Stimulated activated CD4-positive, alpha-beta T cell treated with anti-CD3 and anti-CD28 coated beads, Interleukin-1b, Interleukin-23, amount 100 ng/mL, for 1 hour (primary cell): ENCODE measurements around the gene C19orf12.
A peak's percentile ranks its signal among the peaks of the same experiment; 100 is the strongest.
"Not testable (repeated sequence)": the region's sequence is repeated elsewhere in the genome, so short reads cannot be mapped to it uniquely, and the experiment has no call there.

Experiments used
- DNase-seq, 2 donors: peaks; one replicate each; pipeline ENCODE4 v3.0.0-alpha.2; 2020; ENCODE audit warnings: low read depth in 2 of 2

C19orf12 gene

DNA sequence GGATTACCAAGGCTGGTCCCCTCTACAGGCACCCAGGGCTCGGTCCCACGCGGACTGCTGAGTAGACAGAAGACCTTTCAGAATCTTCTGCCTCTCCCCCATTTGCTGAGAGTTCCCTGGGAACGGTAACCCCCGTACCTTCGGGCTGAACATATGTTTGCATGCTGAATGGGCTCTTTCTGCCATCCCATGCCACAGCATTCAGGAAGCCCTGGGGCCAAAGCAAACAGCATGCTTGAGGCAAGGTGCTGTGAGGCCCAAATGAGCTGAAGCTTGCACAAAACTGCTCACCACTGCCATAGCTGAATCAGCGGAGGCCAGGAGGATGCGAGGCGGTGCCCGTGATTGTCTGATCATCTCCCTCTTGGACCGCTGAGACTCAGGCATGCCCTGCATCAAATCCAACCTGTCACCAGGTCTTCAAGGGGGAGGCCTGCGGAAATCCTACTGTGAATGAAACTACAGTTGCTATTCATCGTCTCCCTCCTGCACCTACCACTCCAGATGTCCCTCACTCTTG is 16.3 kb upstream of the C19orf12 start:
- no peak for DNase-seq

DNA sequence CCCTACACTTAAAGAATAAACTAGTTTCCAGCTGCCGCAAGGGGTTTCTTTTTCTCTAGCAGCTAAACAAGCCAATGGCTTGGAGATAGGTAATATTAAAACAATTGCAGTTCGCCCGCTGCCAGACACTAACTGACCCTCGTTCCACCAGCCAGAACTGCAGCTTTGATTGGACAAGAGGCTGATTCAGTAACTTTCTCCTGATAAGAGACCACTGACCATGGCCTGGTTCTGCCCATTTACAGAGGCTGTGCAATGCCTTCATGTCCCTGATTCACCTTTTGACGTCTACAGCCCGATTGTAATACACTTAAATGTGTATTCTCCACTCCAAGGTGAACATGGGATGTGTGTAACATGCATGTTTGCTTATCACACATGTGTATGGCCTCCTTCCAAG is 12.8 kb upstream of the C19orf12 start:
- DNase-seq = no peak

DNA sequence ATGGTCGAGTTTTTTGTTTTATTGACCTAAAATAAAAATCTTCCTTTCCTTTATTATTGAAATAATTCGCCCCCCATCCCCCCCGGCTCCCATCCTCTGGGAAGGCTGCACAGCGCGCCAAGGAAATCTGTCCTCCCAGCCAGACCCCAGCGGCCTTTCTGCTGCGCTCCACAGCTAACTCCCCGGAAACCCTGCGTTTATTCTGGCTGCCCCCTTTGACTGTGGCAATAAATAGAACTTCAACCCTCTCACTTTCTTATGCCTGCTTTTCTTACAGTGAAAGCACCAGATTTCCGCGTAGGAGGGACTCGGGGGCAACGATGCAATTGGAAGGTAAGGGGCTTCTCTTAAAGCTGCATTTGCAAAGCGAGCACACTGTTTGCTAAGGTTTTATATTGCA is 9.7 kb upstream of the C19orf12 start:
- no peak for DNase-seq

DNA sequence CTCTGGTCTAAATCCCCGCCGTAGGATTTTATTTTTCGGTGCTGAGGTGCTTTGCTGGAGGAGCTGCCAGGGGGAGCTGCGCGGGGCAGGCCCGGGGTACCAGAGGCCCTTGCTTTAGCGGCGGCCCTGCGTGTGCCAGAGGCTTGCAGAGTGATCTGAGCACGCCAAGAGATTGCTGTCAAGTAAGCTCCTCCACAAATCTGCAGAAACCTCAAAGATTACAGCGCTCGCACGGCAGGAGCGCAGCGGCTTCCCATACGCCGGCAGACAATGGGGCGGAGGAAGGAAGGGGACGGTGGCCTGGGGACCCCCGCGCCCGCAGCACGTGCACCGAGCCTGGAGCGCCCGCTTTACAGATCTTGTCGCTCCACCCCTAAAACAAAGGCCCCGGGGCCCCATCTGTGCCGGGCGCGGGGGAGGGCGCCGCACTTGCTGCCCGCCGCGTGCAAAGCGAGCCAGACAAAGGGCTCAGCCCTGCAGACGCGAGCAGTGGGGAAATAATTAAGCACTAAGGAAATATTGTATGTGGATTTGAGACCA is 9.1 kb upstream of the C19orf12 start:
- peak in 1 of 2 donors; percentile 21 for DNase-seq

DNA sequence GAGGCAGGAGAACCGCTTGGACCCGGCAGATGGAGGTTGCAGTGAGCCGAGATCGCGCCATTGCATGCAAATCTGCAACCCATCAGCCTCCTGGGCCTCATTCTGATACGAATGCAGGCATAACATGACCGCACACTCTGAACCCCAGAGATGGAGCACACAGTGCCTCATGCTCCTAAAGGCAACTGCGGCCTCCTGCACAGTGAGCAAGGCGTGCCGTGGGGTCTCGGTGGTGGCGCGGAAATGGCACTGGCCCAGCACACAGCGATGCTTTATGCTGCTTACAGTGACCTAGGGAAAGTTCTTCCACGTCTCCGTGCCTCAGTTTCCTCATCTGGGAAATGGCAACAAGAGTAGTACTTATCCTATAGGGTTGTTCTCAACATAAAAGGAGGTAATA is 2.0 kb upstream of the C19orf12 start:
- no peak for DNase-seq

DNA sequence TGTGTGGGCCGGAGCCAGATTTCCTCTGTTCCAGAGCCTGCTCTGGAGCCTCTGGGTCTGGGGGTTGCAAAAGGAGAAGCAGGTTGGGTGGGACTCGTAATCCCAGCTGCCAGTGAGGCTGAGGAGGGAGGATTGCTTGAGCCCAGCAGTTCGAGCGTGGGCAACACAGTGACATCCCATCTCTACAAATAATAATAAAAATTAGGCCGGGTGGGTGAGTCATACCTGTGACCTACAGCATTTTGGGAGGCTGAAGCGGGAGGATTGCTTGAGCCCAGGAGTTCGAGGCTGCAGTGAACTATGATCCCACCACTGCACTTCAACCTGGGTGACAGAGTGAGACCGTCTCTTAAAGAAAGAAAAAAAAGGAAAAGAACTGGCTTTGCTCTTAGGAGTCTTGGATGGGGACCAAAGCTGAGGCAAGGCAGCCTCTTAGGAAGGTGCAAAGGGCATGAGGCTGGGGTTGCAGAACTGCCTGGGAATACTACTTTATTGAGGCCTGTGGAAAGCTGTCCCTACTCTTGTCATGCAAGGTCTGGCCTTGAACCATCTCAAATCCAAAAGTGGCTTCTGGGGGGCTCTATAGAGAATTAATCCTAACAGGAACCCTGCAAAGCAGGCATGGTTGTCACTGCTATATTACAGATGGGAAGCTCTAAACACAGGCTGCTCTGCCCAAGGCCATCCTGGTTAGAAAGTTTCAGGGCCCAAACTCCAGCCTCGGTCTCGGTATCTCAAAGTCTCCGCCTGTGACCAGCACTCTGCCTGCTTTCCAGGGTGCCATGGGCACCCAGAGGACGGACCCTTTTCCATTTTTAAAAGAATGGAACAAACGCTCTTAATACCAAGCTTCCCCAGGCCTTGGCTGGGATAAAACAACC is 880 bp upstream of the C19orf12 start:
- DNase-seq = no peak

DNA sequence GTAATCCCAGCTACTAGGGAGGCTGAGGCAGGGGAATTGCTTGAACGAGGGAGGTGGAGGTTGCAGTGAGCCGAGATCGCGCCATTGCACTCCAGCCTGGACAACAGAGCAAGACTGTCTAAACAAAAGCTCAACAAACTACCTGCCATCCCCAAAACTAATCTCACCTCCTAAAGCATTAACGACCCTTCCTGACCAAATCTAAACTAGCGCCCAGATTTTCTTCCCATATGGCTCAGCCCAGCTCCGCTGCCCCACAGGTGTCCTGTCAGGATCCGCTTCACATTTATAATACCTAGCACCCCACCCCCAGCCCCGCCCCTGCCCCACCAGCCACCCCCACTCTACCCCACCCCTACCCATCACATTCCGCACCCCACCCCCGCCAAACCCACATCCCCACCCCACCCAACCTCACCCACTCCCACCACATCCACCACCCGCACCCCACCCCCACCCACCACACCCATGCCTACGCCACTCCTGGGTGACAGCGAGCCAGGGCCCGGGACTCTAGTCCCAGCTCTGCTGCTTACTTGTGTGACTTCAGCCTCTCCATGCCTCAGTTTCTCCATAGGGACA is 599 bp downstream of the C19orf12 start:
- no peak for DNase-seq

DNA sequence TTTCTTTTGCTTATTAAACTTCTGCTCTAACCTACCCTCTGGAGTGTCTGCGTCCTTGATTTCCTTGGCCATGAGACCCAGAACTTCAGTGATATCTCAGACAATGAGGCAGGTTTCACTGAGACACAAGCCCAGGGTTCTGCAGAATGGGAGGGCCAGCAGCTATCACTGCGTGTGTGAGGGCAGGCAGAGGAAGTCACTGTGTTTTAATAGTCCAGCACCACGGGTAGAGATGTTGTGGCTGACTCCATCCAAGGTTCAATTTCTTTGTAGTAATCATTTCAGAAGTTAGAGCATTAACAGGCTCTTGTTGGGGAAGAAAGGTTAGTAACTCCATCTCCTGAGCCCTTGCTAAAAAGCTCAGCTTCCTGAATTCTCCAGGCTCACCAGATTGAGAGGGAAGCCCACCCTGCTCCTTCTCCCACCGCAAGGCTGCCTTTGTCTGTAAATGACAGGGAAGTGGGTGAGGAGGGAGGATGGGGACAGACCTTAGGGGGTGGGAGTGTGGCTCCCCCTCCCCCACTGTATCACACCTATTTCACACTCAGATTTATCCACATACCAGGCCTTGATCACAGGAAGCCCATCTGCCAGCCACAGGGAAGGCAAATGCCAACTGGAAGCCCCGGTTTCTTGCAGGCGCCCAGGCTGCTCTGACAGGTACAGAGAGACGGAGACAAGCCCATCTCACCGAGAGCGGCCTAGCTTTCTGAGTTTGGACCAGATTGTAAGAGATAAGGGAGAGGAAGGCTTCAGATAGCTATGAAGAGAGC is 2.1 kb downstream of the C19orf12 start:
- no peak for DNase-seq

DNA sequence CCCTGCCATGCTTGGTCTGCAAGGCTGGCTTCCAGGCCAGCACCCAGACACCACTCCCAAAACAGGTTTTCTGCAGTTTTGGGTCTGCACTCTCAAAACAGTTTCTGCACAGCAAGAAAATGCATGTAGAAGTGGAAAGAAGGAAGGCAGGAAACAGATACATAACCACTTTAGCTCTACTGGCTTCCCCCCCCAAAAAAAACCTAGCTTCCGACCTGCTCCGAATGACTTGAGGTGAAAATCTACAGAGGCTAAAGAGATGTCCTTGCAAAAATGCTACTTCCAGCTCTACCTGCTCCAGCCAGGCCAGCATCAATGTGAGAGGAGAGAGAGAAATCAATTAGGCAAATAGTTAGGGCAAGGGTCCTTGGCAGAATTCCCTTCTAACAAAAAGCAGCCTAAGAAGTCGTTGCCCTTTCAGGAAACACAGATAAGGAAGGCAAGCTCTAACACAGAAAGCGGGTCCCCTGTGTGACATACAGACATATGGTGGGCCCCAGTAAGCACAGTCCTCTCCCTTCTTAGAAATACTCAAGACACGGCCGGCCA is 3.4 kb downstream of the C19orf12 start:
- no peak for DNase-seq

DNA sequence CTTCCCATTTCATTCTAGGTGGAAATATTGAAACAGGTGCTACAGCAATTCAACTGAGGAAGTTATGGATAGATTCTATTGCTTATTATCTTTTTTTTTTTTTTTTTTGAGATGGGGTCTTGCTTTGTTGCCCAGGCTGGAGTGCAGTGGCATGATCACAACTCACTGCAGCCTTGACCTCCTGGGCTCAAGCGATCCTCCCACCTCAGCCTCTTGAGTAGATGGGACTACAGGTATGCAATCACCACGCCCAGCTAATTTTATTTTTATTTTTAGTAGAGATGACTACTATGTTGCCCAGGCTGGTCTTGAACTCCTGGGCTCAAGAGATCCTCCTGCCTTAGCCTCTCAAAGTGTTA is 5.6 kb downstream of the C19orf12 start:
- not testable (repeated sequence) for DNase-seq

DNA sequence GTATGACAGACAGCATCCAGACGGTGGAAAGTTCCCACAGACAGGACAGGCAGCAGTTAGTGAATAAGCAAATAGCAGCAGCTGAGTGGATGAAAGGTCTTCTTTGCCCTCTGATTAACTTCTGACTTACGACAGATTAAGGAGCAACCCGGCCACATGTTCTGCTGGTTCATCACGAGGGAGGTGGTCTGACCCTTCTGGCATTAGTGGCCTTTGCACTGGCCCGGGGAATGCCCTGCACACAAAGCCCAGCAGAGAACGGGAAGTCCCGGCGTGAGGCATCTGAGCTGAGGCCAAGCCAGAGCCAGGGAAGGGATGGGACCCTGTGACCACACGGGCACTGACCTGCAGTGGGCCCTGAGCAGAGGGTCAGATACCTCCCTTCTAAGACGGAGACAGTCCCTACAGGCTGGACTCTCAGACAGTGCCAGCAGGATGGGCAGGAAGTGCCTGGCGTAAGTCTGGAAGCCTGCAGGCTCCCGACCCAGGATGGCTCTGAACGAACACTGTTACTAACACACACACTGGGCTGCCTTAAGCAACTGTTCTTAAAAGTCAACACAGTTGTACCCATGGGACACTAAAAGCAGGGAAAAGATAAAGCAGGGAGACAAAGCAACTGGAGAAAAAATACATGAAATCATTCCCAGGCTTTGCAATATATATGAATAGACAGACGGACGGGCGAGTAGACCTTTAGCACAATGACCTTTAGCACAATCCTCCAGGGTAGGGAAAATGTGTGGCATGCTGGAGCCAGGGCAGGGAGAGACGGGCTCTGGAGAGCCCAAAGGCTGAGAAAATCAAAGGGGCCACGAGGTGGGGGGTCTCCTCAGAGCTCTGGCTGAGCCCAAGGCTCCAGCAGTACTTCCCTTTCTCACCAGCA is 6.3 kb downstream of the C19orf12 start:
- DNase-seq = no peak

DNA sequence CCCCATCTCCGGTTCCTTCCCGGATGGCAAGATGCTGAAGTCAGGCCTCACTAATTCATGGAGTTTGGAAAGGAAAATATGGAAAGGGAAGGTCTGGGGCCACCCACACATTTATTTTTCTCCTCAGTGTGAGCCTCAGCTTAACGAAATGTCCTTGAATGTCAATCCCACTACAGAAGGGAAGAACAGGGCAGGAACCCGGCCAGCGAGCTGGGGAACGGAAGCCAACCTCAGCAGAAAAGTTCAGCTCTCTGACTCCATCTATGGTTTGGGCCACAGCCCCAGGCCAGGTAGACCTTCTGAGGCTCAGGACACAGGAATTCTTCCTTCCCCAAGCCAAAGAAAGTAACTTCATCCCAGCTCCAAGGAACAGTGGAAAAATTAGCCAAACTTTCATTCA is 8.4 kb downstream of the C19orf12 start:
- DNase-seq = no peak

DNA sequence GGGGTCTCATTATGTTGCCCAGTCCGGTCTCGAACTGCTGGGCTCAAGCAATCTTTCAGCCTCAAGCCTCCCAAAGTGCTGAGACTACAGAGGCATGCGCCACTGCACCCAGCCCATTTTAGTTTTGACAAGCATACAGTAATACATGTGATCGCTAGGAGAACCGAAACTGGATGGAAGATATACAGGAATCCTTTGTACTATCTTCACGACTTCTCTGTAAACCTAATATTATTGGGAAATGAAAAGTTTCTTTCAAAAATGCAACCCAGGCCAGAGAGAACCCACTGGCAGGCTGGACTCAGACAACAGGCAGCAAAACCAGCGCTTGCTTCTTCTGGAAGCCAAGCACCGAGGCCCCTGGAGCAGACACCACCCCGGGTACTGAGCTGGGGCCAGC is 9.4 kb downstream of the C19orf12 start:
- DNase-seq = no peak

DNA sequence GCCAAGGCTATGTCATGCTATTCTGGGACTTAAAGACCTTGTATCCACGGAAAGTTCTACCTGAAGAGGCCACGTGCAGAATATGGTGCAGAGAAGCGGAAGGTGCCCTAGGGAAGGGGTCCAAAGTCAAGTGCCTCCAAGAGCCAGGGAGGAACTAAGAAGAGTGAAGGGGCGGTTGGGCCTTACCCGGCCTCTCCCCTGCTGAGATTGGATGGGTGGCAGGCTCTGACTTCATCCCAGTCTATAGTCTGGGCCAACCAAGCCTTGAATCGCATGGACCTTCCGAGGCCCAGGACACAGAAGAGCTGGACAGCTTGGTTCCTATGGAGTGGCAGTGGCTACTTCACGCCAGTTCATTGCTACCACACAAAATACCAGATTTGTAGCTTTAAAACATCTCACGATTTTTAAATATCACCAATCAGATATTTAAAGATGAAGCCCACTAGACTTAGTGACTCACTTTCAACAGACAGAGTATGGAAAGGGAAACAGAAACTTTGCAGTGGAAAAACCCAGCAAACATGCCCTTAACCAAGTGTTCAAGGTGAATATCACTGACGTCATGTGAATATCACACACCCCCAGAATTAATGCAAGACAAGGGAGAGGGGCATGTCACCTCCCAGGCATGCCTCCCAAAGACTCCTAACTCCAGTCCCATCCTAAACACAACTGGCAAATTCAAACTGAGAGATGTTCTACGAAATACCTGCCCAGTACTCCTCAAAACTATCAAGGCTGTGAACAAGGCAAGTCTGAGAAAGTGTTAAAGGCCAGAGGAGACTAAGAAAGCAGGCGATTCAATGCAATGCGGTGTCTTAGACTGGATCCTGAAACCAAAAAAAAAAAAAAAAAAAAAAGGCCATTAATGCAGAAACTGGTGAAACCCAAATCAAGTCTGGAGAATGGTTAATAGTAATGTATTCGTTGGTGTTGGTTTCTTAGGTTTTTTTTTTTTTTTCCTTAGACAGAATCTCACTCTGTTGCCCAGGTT is 10.2 kb downstream of the C19orf12 start:
- no peak for DNase-seq

DNA sequence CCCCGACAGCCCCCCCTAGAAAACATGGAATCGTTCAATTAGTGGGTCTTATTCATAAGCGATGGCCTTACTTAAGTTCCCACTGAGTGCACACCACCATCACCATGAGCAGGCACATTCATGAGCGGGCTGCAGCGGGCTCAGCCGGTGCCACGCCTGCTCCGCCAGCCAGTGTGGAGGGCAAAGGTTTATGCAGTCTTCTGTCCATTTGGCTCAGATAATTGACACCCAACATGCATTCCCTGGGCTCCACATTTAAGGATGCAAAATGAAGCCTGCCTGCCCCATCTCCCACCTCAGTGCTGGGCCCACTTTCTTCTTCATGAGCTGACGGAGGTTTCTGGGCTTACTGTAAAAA is 12.1 kb downstream of the C19orf12 start:
- DNase-seq = no peak

DNA sequence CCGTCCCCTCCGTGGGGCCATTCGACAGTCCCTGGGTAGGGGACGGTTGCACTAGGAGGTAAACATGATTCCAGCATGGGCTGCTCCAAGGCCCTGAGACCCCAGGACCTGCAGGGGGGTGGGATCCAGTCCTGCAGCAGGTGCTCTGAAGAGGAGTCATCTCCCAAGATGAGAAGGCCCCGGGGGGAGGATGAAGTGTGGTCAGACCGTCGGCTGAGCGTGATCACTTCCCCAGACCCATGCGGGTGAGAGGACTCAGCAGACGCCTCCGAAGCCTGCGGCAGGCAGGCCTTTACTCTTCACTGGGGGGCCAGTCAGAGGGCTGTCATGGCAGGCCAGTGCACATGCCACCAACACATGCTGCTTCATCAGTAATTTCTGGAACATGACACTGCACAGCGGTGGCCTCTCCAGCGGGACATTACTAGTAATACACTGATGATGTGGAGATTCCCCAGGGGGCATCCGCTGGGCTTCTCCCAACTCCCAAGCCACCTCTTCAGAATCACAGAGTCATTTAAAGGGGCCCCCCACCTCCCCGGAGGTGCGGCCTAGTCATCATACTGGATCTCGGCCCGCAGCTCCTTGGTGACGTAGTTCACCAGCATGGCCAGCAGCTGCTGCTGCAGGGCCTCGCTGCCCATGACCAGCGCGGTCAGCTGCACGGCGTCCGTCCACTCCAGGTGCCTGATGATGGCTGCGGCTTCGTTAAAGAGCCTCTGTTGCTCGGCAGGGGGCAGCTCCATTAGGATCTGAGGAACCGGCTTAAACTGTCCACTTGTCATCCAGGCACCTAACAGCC is 12.7 kb downstream of the C19orf12 start:
- no peak for DNase-seq

DNA sequence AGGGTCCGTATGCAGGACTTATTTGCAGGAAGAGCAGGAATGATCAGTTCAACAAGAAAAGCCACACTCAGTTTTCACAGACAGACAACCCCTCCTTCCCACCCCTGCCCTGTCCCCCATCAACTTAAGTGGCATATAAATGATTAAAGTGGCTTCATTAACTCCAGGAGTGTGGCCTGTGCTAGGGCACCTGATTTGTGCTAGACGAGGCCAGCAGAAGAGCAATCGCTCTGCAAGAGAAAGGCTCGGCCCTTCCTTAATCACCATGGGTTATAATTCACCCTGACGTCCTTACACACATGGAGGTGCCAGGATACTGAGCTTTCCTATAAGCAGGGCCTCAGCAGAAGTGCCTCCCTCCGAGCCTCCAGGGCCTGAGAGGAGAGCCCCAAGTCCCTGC is 14.6 kb downstream of the C19orf12 start:
- no peak for DNase-seq

DNA sequence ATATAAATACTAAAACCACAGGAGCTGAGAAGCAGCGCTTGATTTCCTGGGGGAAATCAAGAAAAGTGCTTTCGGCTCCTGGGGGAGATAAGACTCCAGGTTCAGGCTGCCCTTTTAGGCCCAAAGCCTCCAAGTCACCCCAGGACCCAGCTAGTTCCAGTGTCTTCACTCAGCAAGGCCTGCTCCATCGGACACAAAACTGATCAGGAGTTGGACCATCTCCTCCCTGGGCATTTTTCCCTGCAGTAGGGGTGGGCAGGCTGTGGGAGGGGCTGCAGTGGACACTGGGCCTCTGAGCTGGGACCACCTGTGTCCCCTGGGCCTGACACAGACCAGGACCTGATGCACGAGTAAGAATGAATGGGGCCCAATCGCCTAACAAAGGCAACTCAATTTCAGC is 15.2 kb downstream of the C19orf12 start:
- no peak for DNase-seq
